BJ (cell line): ENCODE results near the gene JMJD1C. TPM values are rescaled to one million over a fixed set of nuclear protein-coding genes. Genes with fewer than 3 reads are reported as not detected.

Experiments used
- CTCF ChIA-PET: fragments of 350-600 bp; formaldehyde crosslinking; extraction: SDS; loops from one replicate; lab custom pipeline; 2021; ENCODE audit warnings: antibody characterized with exemption, inconsistent platforms; lab: Yijun Ruan, JAX
- POLR2A ChIA-PET: fragments of 300-600 bp; sonication (Branson Sonifier 250); formaldehyde crosslinking; extraction: SDS; loops from one replicate; lab custom pipeline; 2021; ENCODE audit warnings: antibody characterized with exemption; lab: Charles Lee
- DNase-seq: peaks from one replicate; pipeline ENCODE4 v3.0.0-alpha.2; 2011; ENCODE audit warnings: low read depth
- H3K27me3 ChIP-seq: 2 replicates; pipeline ENCODE4 v1.6.0; 2011; ENCODE audit warnings: low read length; ENCODE audit not compliant: control insufficient read depth, insufficient read depth
- H3K36me3 ChIP-seq: 2 replicates; pipeline ENCODE4 v1.5.1; 2011; ENCODE audit warnings: low read length; ENCODE audit not compliant: control insufficient read depth, insufficient read depth
- H3K4me3 ChIP-seq: 2 replicates; pipeline ENCODE4 v1.5.1; 2011; ENCODE audit warnings: low read depth, mild to moderate bottlenecking, control low read depth, low read length
- CTCF ChIP-seq: IDR thresholded peaks from 2 replicates; pipeline ENCODE4 v1.5.1; 2011; ENCODE audit warnings: low read depth, mild to moderate bottlenecking, control low read depth, inconsistent platforms, low read length, moderate library complexity; ENCODE audit not compliant: insufficient read depth
- polyA plus RNA-seq: library from polyadenylated mRNA; depleted of rRNA; stranded (reverse); fragments of >200 nt; gene quantifications from 2 replicates; pipeline ENCODE4 v1.2.3, GENCODE V29; 2011

JMJD1C gene
- polyA plus RNA-seq, 1 experiment = 14.2 TPM

GRCh38 chr10:63283093-63283492 lies 182.7 kb downstream of the JMJD1C start:
- POLR2A ChIA-PET = no interaction called here
- no peaks in the 10 kb centered on the region for H3K27me3 ChIP-seq
- H3K4me3 ChIP-seq = no peak overlapping the region
- TF ChIP-seq CTCF = no peak
- no peak for DNase-seq
- H3K36me3 ChIP-seq = no peaks in the 10 kb centered on the region
- CTCF ChIA-PET = interaction anchor here (0.6 kb wide), 2 partner anchors 92 to 898 kb away, joined by 3 read pairs; no protein-coding TSS in a partner anchor

DNA sequence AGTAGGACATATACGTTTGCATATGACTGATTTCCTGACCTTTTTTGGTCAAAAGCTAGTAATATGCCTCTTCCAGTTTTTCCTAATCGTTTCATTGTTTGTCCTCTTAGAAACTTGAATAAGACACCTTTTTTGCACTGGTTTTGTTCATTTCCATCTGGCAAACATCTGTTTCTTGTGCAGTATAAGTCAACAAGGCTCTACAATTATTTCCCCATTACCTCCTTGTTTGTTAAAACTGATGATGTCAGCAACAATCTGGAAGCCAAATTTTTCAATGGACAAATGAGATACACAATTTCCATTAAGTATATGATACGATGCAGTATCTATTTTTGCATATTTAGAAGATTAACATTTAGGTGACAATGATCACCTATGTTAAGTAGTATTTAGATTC lies 183.8 kb downstream of the JMJD1C start:
- ChIA-PET POLR2A (no interaction called here), CTCF (no interaction called here)
- Histone ChIP-seq H3K4me3 (no peak overlapping the region), H3K36me3 (no peaks in the 10 kb centered on the region), H3K27me3 (no peaks in the 10 kb centered on the region)
- no peak for TF ChIP-seq CTCF
- peak; percentile 16 for DNase-seq

DNA sequence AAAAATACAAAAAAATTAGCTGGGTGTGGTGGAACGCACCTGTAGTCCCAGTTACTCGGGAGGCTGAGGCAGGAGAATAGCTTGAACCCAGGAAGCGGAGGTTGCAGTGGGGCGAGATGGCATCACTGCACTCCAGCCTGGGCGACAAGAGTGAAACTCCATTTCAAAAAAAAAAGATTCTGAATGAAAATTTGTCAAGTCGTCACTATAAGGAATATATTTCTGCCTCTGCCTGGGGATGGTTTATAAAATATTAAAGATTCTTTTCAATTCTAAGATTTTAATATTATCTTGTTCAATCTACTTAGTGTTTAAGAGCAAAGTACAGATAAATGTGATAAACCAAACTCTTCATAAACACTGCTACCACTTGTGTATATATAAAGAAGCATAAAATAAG lies 185.4 kb downstream of the JMJD1C start:
- CTCF ChIA-PET = interaction anchor here (1.2 kb wide), 1 partner anchor 10 kb away, joined by 3 read pairs; no protein-coding TSS in a partner anchor
- DNase-seq = no peak
- Histone ChIP-seq H3K36me3 (no peaks in the 10 kb centered on the region), H3K27me3 (no peaks in the 10 kb centered on the region), H3K4me3 (no peak overlapping the region)
- POLR2A ChIA-PET = no interaction called here
- no peak for TF ChIP-seq CTCF

GRCh38 chr10:63275094-63275493 lies 190.7 kb downstream of the JMJD1C start:
- TF ChIP-seq CTCF = no peak
- ChIA-PET POLR2A (no interaction called here), CTCF (interaction anchor here (1.1 kb wide), 1 partner anchor 27 kb away, joined by 3 read pairs; no protein-coding TSS in a partner anchor)
- no peak for DNase-seq
- Histone ChIP-seq H3K4me3 (no peak overlapping the region), H3K27me3 (no peaks in the 10 kb centered on the region), H3K36me3 (no peaks in the 10 kb centered on the region)

GRCh38 chr10:63273577-63273976 lies 192.2 kb downstream of the JMJD1C start:
- ChIA-PET CTCF (no interaction called here), POLR2A (no interaction called here)
- no peak for TF ChIP-seq CTCF
- H3K4me3 ChIP-seq = no peak overlapping the region
- H3K36me3 ChIP-seq = no peaks in the 10 kb centered on the region
- DNase-seq = no peak
- no peaks in the 10 kb centered on the region for H3K27me3 ChIP-seq
